Measurements from ENCODE around the gene NKG7.

Gene NKG7

GRCh38 chr19:51380379-51380778 lies 7.9 kb upstream of the NKG7 start:
- TF ChIP-seq FOXP2 (optimal IDR thresholded peaks at IDR 0.05; ENCODE audit: control extremely low read depth, extremely low read length, insufficient read depth): no peak
- no peak for TF ChIP-seq POLR2AphosphoS5 (IDR thresholded peaks at IDR 0.05; ENCODE audit: borderline replicate concordance, low read depth, low read length)
- no peak for TF ChIP-seq EZH2 (IDR thresholded peaks at IDR 0.05)
- H3K4me3 ChIP-seq: no peak overlapping the region

GRCh38 chr19:51377422-51377821 lies 5.0 kb upstream of the NKG7 start:
- H3K27ac ChIP-seq: no peak overlapping the region
- no peak for DNase-seq (ENCODE audit: low read depth, low spot score)
- TF ChIP-seq EZH2 (IDR thresholded peaks at IDR 0.05): no peak
- TF ChIP-seq FOXP2 (optimal IDR thresholded peaks at IDR 0.05; ENCODE audit: control extremely low read depth, extremely low read length, insufficient read depth): no peak
- no peak for TF ChIP-seq POLR2AphosphoS5 (IDR thresholded peaks at IDR 0.05; ENCODE audit: borderline replicate concordance, low read depth, low read length)

More at GRCh38 chr19:51380379-51380778, 7.9 kb upstream of the NKG7 start:
- Histone ChIP-seq H3K27ac (no peak overlapping the region), H3K36me3 (ENCODE audit: insufficient read depth, low read length) (no peaks in the 10 kb centered on the region), H3K9ac (ENCODE audit: insufficient read length) (no peak overlapping the region), H3K9me3 (ENCODE audit: low read depth, low read length) (no peaks in the 10 kb centered on the region)
- DNase-seq (ENCODE audit: low read depth, low spot score): no peak

GRCh38 chr19:51375504-51376221 lies 3.2 kb upstream of the NKG7 start:
- Histone ChIP-seq H3K4me3 (no peak overlapping the region), H3K9me3 (ENCODE audit: low read depth, low read length) (no peaks in the 10 kb centered on the region), H3K27ac (no peak overlapping the region), H3K36me3 (ENCODE audit: insufficient read depth, low read length) (no peaks in the 10 kb centered on the region), H3K9ac (ENCODE audit: insufficient read length) (no peak overlapping the region)
- DNase-seq (ENCODE audit: low read depth, low spot score): no peak
- TF ChIP-seq POLR2AphosphoS5 (IDR thresholded peaks at IDR 0.05; ENCODE audit: borderline replicate concordance, low read depth, low read length) (no peak), FOXP2 (optimal IDR thresholded peaks at IDR 0.05; ENCODE audit: control extremely low read depth, extremely low read length, insufficient read depth) (no peak), EZH2 (IDR thresholded peaks at IDR 0.05) (no peak)

More at GRCh38 chr19:51377422-51377821, 5.0 kb upstream of the NKG7 start:
- no peak overlapping the region for H3K4me3 ChIP-seq
- no peaks in the 10 kb centered on the region for H3K36me3 ChIP-seq (ENCODE audit: insufficient read depth, low read length)
- no peak overlapping the region for H3K9ac ChIP-seq (ENCODE audit: insufficient read length)
- H3K9me3 ChIP-seq (ENCODE audit: low read depth, low read length): no peaks in the 10 kb centered on the region

- Histone ChIP-seq H3K36me3 (ENCODE audit: insufficient read depth, low read length) (no peaks in the 10 kb centered on the region), H3K27ac (no peak overlapping the region), H3K4me3 (no peak overlapping the region), H3K9ac (ENCODE audit: insufficient read length) (no peak overlapping the region), H3K9me3 (ENCODE audit: low read depth, low read length) (no peaks in the 10 kb centered on the region)
- no peak for DNase-seq (ENCODE audit: low read depth, low spot score)
- no peak for TF ChIP-seq POLR2AphosphoS5 (IDR thresholded peaks at IDR 0.05; ENCODE audit: borderline replicate concordance, low read depth, low read length)
These were observed 319 bp downstream of the NKG7 start for GRCh38 chr19:51372021-51372648.

- TF ChIP-seq FOXP2 (optimal IDR thresholded peaks at IDR 0.05; ENCODE audit: control extremely low read depth, extremely low read length, insufficient read depth) (no peak), POLR2AphosphoS5 (IDR thresholded peaks at IDR 0.05; ENCODE audit: borderline replicate concordance, low read depth, low read length) (no peak), EZH2 (IDR thresholded peaks at IDR 0.05) (no peak)
- no peak for DNase-seq (ENCODE audit: low read depth, low spot score)
- H3K27ac ChIP-seq: no peak overlapping the region
- H3K36me3 ChIP-seq (ENCODE audit: insufficient read depth, low read length): no peaks in the 10 kb centered on the region
- no peaks in the 10 kb centered on the region for H3K9me3 ChIP-seq (ENCODE audit: low read depth, low read length)
- H3K9ac ChIP-seq (ENCODE audit: insufficient read length): no peak overlapping the region
- no peak overlapping the region for H3K4me3 ChIP-seq
These were observed 1.2 kb downstream of the NKG7 start for GRCh38 chr19:51371186-51371690.

GRCh38 chr19:51370230-51370629 lies 2.2 kb downstream of the NKG7 start:
- no peaks in the 10 kb centered on the region for H3K9me3 ChIP-seq (ENCODE audit: low read depth, low read length)
- H3K36me3 ChIP-seq (ENCODE audit: insufficient read depth, low read length): no peaks in the 10 kb centered on the region
- no peak overlapping the region for H3K4me3 ChIP-seq
- H3K9ac ChIP-seq (ENCODE audit: insufficient read length): no peak overlapping the region
- DNase-seq (ENCODE audit: low read depth, low spot score): no peak
- no peak overlapping the region for H3K27ac ChIP-seq
- no peak for TF ChIP-seq FOXP2 (optimal IDR thresholded peaks at IDR 0.05; ENCODE audit: control extremely low read depth, extremely low read length, insufficient read depth)

GRCh38 chr19:51368366-51369282 lies 3.8 kb downstream of the NKG7 start, which contains the start of gene CLDND2:
Gene CLDND2 (minus strand): TSS chr19:51369003. CDS start chr19:51368577, 426 bp downstream.
- no peak for DNase-seq (ENCODE audit: low read depth, low spot score)
- Histone ChIP-seq H3K9ac (ENCODE audit: insufficient read length) (no peak within 1 kb of the TSS), H3K27ac (no peak within 1 kb of the TSS)

More at GRCh38 chr19:51368366-51369282, 3.8 kb downstream of the NKG7 start, which contains the start of gene CLDND2:
- TF ChIP-seq POLR2AphosphoS5 (IDR thresholded peaks at IDR 0.05; ENCODE audit: borderline replicate concordance, low read depth, low read length) (no peak), FOXP2 (optimal IDR thresholded peaks at IDR 0.05; ENCODE audit: control extremely low read depth, extremely low read length, insufficient read depth) (no peak), EZH2 (IDR thresholded peaks at IDR 0.05) (no peak)
- no peaks in the 10 kb centered on the region for H3K36me3 ChIP-seq (ENCODE audit: insufficient read depth, low read length)
- H3K4me3 ChIP-seq: peak within 1 kb of the TSS; percentile 93
- no peaks in the 10 kb centered on the region for H3K9me3 ChIP-seq (ENCODE audit: low read depth, low read length)

Measured in SK-N-MC (cell line).